GM19025 (cell line): Measurements from ENCODE around the gene PPP1R3C.

Experiments used
- ATAC-seq: cut with Tn5 transposase; IDR thresholded peaks from one replicate; pipeline ENCODE4 v1.9.1; 2021; ENCODE audit warnings: mild to moderate bottlenecking, low read depth, moderate library complexity; ENCODE audit not compliant: unreplicated experiment

The PPP1R3C gene

DNA sequence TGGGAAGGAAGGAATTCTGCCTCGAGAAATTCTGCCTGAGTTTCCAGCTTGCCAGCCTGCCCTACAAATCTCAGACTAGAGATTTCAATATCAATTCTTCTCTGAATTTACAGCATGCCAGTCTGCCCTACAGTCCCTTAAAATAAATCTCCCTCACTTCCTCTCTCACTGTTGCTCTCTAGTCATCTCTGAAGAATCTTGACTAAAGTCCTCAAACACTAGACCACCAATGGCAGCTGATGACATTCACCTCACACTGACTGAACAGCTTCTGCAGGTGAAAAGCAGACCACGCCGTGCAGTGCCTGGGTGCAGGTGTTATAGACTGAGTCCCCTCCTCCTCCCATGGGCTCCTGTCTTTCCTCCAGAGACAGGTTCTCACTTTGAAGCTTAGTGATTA is 30.4 kb downstream of the PPP1R3C start:
- no peak for ATAC-seq

GRCh38 chr10:91601212-91601611 is 31.7 kb downstream of the PPP1R3C start:
- ATAC-seq = no peak

- no peak for ATAC-seq
Measured at GRCh38 chr10:91598211-91598977, 34.5 kb downstream of the PPP1R3C start.

GRCh38 chr10:91597197-91597881 is 35.5 kb downstream of the PPP1R3C start:
- no peak for ATAC-seq

GRCh38 chr10:91596825-91597196 is 36.1 kb downstream of the PPP1R3C start:
- ATAC-seq = no peak

GRCh38 chr10:91593834-91594233 is 39.0 kb downstream of the PPP1R3C start:
- ATAC-seq = no peak

DNA sequence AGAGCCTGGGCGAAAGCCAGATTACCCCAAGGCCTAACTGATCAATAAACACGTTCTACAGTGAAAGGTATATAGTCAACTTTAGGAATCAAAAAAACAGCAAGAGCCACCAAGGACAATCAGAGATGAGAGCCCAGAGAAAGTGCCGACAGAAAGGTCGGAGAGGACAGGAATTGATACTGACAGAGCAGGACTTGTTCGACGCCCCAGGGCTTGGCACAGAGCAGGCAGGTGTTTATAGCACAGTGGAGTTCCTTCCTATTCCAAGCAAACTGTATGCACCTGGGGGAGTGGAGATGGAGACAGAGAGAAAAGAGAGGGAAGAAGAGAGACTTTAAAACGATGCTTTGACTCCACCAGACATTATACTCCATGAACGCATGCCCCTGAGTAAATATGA is 39.5 kb downstream of the PPP1R3C start:
- ATAC-seq = no peak

DNA sequence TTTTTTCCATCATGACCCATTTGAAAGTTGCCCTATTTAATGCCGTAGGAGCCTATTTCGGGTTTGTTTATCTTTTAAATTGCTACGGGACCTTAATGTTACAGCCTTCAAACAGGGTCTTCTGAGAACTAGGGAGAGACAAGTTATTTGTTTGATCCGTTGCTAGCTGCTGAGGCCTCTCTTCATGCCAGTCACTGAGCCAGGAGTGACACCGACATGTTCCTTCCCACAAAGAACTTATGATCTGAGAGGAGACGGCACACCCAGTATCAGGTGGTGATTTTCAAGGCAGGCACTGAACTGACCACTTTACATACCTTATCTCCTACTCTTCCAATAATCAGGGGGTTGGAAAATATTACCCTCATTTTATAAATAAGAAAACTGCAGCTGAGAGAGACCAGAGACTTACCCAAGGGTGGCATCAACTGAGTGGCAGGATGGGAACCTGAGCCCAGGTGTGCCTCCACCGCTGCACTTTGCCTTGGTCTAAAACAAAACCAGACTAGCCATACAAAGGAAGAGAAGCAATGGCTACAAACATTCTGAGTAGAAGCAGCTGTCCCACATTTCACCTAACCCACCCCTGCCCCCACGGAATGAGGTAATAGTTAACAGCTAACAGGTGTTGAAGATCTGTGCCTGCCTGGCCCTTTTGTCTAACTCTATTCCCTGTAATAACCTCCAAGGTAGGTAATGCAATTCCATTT is 40.5 kb downstream of the PPP1R3C start:
- ATAC-seq = no peak

- no peak for ATAC-seq
Measured at GRCh38 chr10:91591797-91592174, 41.1 kb downstream of the PPP1R3C start.

DNA sequence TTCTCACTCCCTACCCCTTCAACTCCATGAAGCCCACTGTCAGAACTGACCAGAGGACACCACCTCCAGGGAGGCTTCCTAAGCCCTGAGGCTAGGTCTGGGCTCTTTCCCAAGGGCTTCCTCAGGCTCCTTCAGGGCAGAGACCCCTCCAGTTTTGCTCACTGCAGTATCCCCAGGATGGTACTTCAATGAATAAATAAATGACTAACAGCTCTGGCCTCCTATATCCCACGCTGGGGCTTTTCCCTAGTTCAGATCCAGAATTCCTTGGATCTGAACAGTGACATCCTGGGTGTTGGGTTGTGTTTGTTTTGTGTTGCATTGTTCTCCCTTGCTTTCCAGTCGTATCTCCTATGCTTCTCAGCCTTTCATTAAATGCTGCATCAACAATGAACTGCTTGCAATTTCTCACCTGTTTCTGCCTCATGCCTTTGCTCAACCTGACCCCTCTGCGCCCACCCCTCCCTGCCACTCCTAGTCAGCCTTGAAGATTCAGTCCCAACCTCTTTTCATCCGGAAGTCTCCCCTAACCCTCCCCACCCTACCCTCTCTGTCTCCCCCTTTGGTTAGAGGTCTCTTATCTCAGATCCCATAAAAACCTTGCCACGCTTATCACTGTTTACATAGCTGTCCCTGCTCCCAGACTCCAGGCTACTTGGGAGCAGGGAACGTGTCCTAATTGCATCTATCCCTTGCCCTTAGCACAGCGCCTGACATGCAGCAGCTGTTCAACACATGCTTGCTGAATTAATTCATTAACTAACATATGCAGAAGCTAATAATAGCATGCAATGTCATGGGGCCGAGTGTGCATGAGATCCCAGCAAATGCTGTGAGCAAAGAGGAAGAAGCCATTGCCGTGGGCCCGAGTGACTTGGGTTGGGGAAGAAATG is 41.7 kb downstream of the PPP1R3C start:
- ATAC-seq = no peak

- ATAC-seq = no peak
Measured at GRCh38 chr10:91590142-91590903, 42.5 kb downstream of the PPP1R3C start.

GRCh38 chr10:91589658-91590035 is 43.2 kb downstream of the PPP1R3C start:
- no peak for ATAC-seq

GRCh38 chr10:91589015-91589657 is 43.7 kb downstream of the PPP1R3C start:
- no peak for ATAC-seq

GRCh38 chr10:91587710-91588638 is 44.9 kb downstream of the PPP1R3C start:
- no peak for ATAC-seq

DNA sequence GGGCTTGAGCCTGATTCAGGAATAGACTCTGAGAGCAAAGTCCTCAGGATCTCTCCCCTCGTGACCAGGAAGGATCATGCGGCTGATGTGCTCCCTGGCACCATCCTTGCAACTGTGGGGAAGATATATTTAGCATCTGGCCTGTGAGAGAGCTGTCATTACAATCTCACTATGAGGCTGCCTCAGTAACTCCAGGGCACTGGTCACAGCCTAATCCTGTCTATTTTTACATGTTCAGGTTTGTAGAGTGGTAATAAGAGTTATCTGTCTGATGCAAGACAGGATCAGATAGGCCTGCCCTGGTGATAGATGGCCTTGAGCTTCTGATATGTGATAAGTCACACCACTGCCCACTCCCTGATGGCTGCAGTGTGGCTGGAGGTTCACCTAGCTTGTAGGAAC is 50.7 kb downstream of the PPP1R3C start:
- no peak for ATAC-seq

DNA sequence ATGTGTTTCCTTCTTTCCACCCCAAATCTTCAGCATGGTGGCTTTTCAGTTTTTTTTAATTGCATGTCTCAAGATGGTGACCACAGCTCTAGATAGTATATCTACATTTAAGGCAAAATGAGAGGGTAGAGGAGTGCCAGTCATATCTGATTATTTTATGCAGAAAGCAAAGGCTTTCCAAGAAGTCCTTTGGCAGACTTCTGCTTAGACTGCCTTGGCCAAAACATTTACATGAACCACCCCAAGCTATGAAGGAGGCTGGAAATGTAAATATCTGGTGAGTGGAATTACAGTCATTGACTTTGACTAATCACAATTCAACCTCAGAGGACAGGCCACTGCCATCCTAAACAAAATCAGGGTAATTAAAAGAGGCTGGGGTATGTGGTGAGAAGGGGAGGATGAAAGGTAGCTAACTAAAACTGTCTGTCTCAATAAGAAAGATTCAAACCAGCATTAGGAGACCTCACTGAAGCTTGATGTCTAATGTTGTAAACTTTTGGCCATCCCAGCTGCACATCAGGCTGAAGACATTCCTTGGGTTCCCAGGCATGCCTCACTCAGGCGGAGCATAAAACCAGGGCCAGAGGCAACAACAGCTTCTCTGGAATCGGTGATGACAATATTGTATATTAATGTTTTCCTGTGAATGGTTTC is 53.4 kb downstream of the PPP1R3C start:
- no peak for ATAC-seq
